GM23338 (cell line): ENCODE results near the gene NTMT2. TPM values are rescaled to one million over a fixed set of nuclear protein-coding genes. Genes with fewer than 3 reads are reported as not detected.

Experiments
- EZH2phosphoT487 ChIP-seq: fragments of 200-600 bp; sonication (generic); IDR thresholded peaks from one replicate; pipeline ENCODE4 v1.8.1; 2018; ENCODE audit warnings: antibody characterized with exemption; ENCODE audit not compliant: unreplicated experiment
- JUNB ChIP-seq: IDR thresholded peaks from one replicate; pipeline ENCODE4 v1.6.1; 2016; ENCODE audit warnings: antibody characterized with exemption; ENCODE audit not compliant: unreplicated experiment
- NANOG ChIP-seq: IDR thresholded peaks from 2 replicates; pipeline ENCODE4 v1.6.1; 2016; ENCODE audit warnings: antibody characterized with exemption, borderline replicate concordance
- POLR2AphosphoS5 ChIP-seq: IDR thresholded peaks from 2 replicates; pipeline ENCODE4 v1.6.1; 2016; ENCODE audit warnings: antibody characterized with exemption, low read depth
- STAT1 ChIP-seq: IDR thresholded peaks from one replicate; pipeline ENCODE4 v1.6.1; 2016; ENCODE audit warnings: antibody characterized with exemption; ENCODE audit not compliant: unreplicated experiment
- polyA plus RNA-seq: library from polyadenylated mRNA; unstranded; fragments of >200 nt; fragmentation: Nextera tagmentation; extraction: Ambion mirVana; gene quantifications from 2 replicates; pipeline ENCODE4 v1.2.1, GENCODE V29; 2016
- total RNA-seq: library from RNA; depleted of rRNA; stranded (reverse); fragments of >200 nt; shearing (Covaris generic); gene quantifications from 2 replicates; pipeline ENCODE4 v1.2.3, GENCODE V29; 2014
- TF ChIP-seq, protein P1 (sequence below): fragments of 250-450 bp; sonication (Bioruptor Pico); IDR thresholded peaks from 2 replicates; pipeline ENCODE4 v1.5.0; 2020; ENCODE audit warnings: mild to moderate bottlenecking, moderate library complexity
- TF ChIP-seq, protein P2 (sequence below), 2 experiments: fragments of 200-600 bp in 1 of 2; sonication (generic) in 1 of 2; conservative IDR thresholded peaks; 2 replicates each; pipeline versions ENCODE4 v1.5.1 to v1.6.1; 2016 to 2017; ENCODE audit warnings: antibody characterized with exemption in 2 of 2, low read depth in 2 of 2, mild to moderate bottlenecking in 2 of 2, moderate library complexity in 1 of 2
- TF ChIP-seq, protein P3 (sequence below): IDR thresholded peaks from 2 replicates; pipeline ENCODE4 v1.6.1; 2016; ENCODE audit warnings: antibody characterized with exemption

NTMT2 gene
- total and polyA plus RNA-seq, 2 experiments from 2014 or later, result 0.48 TPM; not detected in 1

- TF ChIP-seq, protein P1, sequence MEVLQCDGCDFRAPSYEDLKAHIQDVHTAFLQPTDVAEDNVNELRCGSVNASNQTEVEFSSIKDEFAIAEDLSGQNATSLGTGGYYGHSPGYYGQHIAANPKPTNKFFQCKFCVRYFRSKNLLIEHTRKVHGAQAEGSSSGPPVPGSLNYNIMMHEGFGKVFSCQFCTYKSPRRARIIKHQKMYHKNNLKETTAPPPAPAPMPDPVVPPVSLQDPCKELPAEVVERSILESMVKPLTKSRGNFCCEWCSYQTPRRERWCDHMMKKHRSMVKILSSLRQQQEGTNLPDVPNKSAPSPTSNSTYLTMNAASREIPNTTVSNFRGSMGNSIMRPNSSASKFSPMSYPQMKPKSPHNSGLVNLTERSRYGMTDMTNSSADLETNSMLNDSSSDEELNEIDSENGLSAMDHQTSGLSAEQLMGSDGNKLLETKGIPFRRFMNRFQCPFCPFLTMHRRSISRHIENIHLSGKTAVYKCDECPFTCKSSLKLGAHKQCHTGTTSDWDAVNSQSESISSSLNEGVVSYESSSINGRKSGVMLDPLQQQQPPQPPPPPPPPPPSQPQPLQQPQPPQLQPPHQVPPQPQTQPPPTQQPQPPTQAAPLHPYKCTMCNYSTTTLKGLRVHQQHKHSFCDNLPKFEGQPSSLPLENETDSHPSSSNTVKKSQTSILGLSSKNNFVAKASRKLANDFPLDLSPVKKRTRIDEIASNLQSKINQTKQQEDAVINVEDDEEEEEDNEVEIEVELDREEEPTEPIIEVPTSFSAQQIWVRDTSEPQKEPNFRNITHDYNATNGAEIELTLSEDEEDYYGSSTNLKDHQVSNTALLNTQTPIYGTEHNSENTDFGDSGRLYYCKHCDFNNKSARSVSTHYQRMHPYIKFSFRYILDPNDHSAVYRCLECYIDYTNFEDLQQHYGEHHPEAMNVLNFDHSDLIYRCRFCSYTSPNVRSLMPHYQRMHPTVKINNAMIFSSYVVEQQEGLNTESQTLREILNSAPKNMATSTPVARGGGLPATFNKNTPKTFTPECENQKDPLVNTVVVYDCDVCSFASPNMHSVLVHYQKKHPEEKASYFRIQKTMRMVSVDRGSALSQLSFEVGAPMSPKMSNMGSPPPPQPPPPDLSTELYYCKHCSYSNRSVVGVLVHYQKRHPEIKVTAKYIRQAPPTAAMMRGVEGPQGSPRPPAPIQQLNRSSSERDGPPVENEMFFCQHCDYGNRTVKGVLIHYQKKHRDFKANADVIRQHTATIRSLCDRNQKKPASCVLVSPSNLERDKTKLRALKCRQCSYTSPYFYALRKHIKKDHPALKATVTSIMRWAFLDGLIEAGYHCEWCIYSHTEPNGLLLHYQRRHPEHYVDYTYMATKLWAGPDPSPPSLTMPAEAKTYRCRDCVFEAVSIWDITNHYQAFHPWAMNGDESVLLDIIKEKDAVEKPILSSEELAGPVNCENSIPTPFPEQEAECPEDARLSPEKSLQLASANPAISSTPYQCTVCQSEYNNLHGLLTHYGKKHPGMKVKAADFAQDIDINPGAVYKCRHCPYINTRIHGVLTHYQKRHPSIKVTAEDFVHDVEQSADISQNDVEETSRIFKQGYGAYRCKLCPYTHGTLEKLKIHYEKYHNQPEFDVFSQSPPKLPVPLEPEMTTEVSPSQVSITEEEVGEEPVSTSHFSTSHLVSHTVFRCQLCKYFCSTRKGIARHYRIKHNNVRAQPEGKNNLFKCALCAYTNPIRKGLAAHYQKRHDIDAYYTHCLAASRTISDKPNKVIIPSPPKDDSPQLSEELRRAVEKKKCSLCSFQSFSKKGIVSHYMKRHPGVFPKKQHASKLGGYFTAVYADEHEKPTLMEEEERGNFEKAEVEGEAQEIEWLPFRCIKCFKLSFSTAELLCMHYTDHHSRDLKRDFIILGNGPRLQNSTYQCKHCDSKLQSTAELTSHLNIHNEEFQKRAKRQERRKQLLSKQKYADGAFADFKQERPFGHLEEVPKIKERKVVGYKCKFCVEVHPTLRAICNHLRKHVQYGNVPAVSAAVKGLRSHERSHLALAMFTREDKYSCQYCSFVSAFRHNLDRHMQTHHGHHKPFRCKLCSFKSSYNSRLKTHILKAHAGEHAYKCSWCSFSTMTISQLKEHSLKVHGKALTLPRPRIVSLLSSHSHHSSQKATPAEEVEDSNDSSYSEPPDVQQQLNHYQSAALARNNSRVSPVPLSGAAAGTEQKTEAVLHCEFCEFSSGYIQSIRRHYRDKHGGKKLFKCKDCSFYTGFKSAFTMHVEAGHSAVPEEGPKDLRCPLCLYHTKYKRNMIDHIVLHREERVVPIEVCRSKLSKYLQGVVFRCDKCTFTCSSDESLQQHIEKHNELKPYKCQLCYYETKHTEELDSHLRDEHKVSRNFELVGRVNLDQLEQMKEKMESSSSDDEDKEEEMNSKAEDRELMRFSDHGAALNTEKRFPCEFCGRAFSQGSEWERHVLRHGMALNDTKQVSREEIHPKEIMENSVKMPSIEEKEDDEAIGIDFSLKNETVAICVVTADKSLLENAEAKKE (CRISPR knock-in tag), result no peak
- TF ChIP-seq, protein P2, sequence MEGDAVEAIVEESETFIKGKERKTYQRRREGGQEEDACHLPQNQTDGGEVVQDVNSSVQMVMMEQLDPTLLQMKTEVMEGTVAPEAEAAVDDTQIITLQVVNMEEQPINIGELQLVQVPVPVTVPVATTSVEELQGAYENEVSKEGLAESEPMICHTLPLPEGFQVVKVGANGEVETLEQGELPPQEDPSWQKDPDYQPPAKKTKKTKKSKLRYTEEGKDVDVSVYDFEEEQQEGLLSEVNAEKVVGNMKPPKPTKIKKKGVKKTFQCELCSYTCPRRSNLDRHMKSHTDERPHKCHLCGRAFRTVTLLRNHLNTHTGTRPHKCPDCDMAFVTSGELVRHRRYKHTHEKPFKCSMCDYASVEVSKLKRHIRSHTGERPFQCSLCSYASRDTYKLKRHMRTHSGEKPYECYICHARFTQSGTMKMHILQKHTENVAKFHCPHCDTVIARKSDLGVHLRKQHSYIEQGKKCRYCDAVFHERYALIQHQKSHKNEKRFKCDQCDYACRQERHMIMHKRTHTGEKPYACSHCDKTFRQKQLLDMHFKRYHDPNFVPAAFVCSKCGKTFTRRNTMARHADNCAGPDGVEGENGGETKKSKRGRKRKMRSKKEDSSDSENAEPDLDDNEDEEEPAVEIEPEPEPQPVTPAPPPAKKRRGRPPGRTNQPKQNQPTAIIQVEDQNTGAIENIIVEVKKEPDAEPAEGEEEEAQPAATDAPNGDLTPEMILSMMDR (conservative IDR thresholded peaks at IDR 0.05; ENCODE audit: low read depth in 2 of 2), result no peak
- TF ChIP-seq NANOG, result no peak
- TF ChIP-seq POLR2AphosphoS5, result no peak
- TF ChIP-seq EZH2phosphoT487, result no peak
- no peak for TF ChIP-seq STAT1
- no peak for TF ChIP-seq JUNB
- TF ChIP-seq, protein P3, sequence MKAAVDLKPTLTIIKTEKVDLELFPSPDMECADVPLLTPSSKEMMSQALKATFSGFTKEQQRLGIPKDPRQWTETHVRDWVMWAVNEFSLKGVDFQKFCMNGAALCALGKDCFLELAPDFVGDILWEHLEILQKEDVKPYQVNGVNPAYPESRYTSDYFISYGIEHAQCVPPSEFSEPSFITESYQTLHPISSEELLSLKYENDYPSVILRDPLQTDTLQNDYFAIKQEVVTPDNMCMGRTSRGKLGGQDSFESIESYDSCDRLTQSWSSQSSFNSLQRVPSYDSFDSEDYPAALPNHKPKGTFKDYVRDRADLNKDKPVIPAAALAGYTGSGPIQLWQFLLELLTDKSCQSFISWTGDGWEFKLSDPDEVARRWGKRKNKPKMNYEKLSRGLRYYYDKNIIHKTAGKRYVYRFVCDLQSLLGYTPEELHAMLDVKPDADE, result no peak
Measured at GRCh38 chr1:170149241-170149640, 3.5 kb downstream of the NTMT2 start (continued).
